ENCODE data around the gene TARM1. TPM values are rescaled to one million over a fixed set of nuclear protein-coding genes. Genes with fewer than 3 reads are reported as not detected.

TARM1 gene
- total and polyA plus RNA-seq, 2 of the 8 experiments (the other 6 are each of a cell fraction or from before 2014, with no cell fraction given), result not detected

DNA sequence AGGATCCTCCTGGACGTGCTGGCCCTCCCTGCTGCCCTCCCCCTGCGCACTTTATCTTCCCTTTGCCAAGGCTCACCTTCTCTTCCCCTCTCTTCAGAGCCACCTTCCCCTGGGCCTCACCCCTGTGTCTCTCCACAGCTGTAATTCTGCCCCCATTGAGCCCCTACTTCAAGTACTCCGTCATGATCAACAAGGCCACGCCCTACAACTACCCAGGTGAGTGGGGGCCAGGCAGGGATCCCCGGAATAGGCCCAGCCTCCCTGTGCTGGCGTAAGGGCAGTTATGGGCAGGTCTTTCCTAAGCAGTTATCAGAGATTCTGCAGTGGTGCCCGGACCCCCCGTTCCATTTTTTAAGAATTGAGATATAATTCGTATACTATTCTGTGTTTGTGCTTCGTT, 24.6 kb upstream of the TARM1 start:
- H3K79me1 ChIP-seq (ENCODE audit: low read depth, low read length), result no peaks in the 10 kb centered on the region; the same call in 1 of the 2 replicates
- POLR2A ChIA-PET (ENCODE audit: partially characterized antibody), result interaction anchor here (0.6 to 9.2 kb wide), 4 partner anchors 10 to 243 kb away, joined by 3 to 116 read pairs (median 4); partner anchors contain the start of genes PRPF31 and TFPT
- no peak overlapping the region for H3K18ac ChIP-seq (ENCODE audit: extremely low read depth, low read length)
- TF ChIP-seq POLR2AphosphoS5 (IDR thresholded peaks at IDR 0.05; ENCODE audit: low read depth, low read length), result no peak
- no peak for TF ChIP-seq CBX8 (IDR thresholded peaks at IDR 0.05; ENCODE audit: borderline replicate concordance, low read depth, low read length)
- TF ChIP-seq KDM1A (IDR thresholded peaks at IDR 0.05; ENCODE audit: borderline replicate concordance, low read length), result no peak
- TF ChIP-seq HDAC6 (IDR thresholded peaks at IDR 0.05; ENCODE audit: low read depth, low read length), result no peak
- no peak for TF ChIP-seq YY1 (IDR thresholded peaks at IDR 0.05; ENCODE audit: low read depth, low read length)
- no peak for TF ChIP-seq CREB1 (IDR thresholded peaks at IDR 0.05)
- TF ChIP-seq EGR1 (IDR thresholded peaks at IDR 0.05; ENCODE audit: borderline replicate concordance, low read depth, low read length), result no peak
- no peak for TF ChIP-seq RBBP5 (IDR thresholded peaks at IDR 0.05; ENCODE audit: borderline replicate concordance, low read depth, low read length)
- H2AFZ ChIP-seq (ENCODE audit: low read length), result no peak overlapping the region
- peaks cover 0 to 13% of the 10 kb centered on the region in 2 experiments; a peak in 2 of 4 replicates for H3K79me2 ChIP-seq (ENCODE audit: control insufficient read depth in 1 of 2, insufficient read depth in 2 of 2, low read length in 2 of 2)
- no peak overlapping the region for H2BK15ac ChIP-seq (ENCODE audit: low read length)
- 0 out of 7 replicates have a peak, but pooled peaks cover 0 to 2% (median 0%) of the 10 kb centered on the region in 4 experiments for H3K4me1 ChIP-seq (replicated peaks in 1 of 4; ENCODE audit: control insufficient read depth in 3 of 4, insufficient read depth in 4 of 4, low read length in 3 of 4)
- no peaks in the 10 kb centered on the region for H3K9me3 ChIP-seq (ENCODE audit: insufficient read depth in 2 of 2, low read depth in 1 of 2, low read length in 1 of 2)
- no peak overlapping the region for H3K56ac ChIP-seq (replicated peaks; ENCODE audit: insufficient read length, low read depth, low read length)
- peaks cover 3 to 14% of the 10 kb centered on the region in 2 experiments for H4K20me1 ChIP-seq (replicated peaks in 1 of 2; ENCODE audit: control insufficient read depth in 1 of 2, insufficient read depth in 2 of 2, low read length in 2 of 2)
- H3K36me3 ChIP-seq (ENCODE audit: control insufficient read depth in 2 of 4, insufficient read depth in 4 of 4, low read length in 3 of 4), result peaks cover 16 to 51% (median 41%) of the 10 kb centered on the region in 4 experiments
- H4K8ac ChIP-seq (ENCODE audit: extremely low read depth, insufficient read depth, low read length), result no peak overlapping the region
- 91% methylated on average over 10 of the region's 10 CpGs; no CpG with 5 or more reads in 1 of the 2 experiments for WGBS, 2 experiments (ENCODE audit: extremely low coverage in 1 of 2, insufficient coverage in 1 of 2, insufficient read length in 1 of 2, insufficient replicate concordance in 2 of 2, low coverage in 1 of 2, low lambda C conversion rate in 2 of 2, missing lambda C conversion rate in 1 of 2)
- no peak overlapping the region for H4K91ac ChIP-seq (replicated peaks; ENCODE audit: insufficient read length, low read length)
- FAIRE-seq, result no peak
- no peak overlapping the region for H2AK5ac ChIP-seq (ENCODE audit: low read depth, low read length)
- CTCF ChIA-PET (ENCODE audit: partially characterized antibody), result interaction anchor here (1.0 kb wide), 1 partner anchor 82 kb away, joined by 3 read pairs; no protein-coding TSS in a partner anchor
- H3K4ac ChIP-seq (replicated peaks; ENCODE audit: insufficient read length, low read depth, low read length), result no peak overlapping the region
- no peak overlapping the region for H3K23ac ChIP-seq (ENCODE audit: insufficient read length)
- H3K27ac ChIP-seq (ENCODE audit: low read depth, low read length), result no peak overlapping the region
- peaks cover 5% of the 10 kb centered on the region for H3K23me2 ChIP-seq (ENCODE audit: low read depth, low read length)
- no peak overlapping the region for H3K9ac ChIP-seq (replicated peaks in 1 of 4; ENCODE audit: extremely low read depth in 1 of 4, low read depth in 3 of 4, low read length in 3 of 4)
- no peaks in the 10 kb centered on the region for H3K27me3 ChIP-seq (replicated peaks in 1 of 4; ENCODE audit: control insufficient read depth in 3 of 4, extremely low read depth in 1 of 4, insufficient read depth in 3 of 4, low read length in 3 of 4)
- H2BK5ac ChIP-seq (ENCODE audit: low read depth, low read length), result no peak overlapping the region
- no peak overlapping the region for H2BK120ac ChIP-seq (replicated peaks; ENCODE audit: low read depth, low read length)
- no peak overlapping the region for H3K4me3 ChIP-seq (ENCODE audit: extremely low read depth in 1 of 4, insufficient read depth in 2 of 4, low read depth in 3 of 4, low read length in 4 of 4)
- DNase-seq (ENCODE audit: low read depth in 1 of 2, low spot score in 2 of 2), result no peak
- H3K14ac ChIP-seq (ENCODE audit: insufficient read length), result no peak overlapping the region
- no peak overlapping the region for H2BK12ac ChIP-seq (ENCODE audit: low read depth, low read length)
- H2BK20ac ChIP-seq (ENCODE audit: low read length), result no peak overlapping the region
- no peak overlapping the region for H3K4me2 ChIP-seq (ENCODE audit: insufficient read depth in 1 of 2, low read depth in 2 of 2, low read length in 2 of 2)
- H4K5ac ChIP-seq (ENCODE audit: insufficient read length, low read depth, low read length), result no peak overlapping the region
